ENCODE measurements around the gene ADAMTS2.

ADAMTS2 gene

GRCh38 chr5:179153341-179153901, 191.8 kb downstream of the ADAMTS2 start:
- no peak for DNase-seq

- no peak for DNase-seq
Observed at GRCh38 chr5:179152941-179153340, 192.3 kb downstream of the ADAMTS2 start.

GRCh38 chr5:179152144-179152895, 192.9 kb downstream of the ADAMTS2 start:
- DNase-seq: no peak

GRCh38 chr5:179151286-179152118, 193.8 kb downstream of the ADAMTS2 start:
- no peak for DNase-seq

GRCh38 chr5:179150011-179150410, 195.2 kb downstream of the ADAMTS2 start:
- DNase-seq: no peak

GRCh38 chr5:179149278-179149677, 196.0 kb downstream of the ADAMTS2 start:
- DNase-seq: no peak

- no peak for DNase-seq
Observed at GRCh38 chr5:179148703-179149170, 196.5 kb downstream of the ADAMTS2 start.

- DNase-seq: no peak
Observed at GRCh38 chr5:179147991-179148702, 197.1 kb downstream of the ADAMTS2 start.

GRCh38 chr5:179146277-179146676, 199.0 kb downstream of the ADAMTS2 start:
- DNase-seq: peak; percentile 80

- DNase-seq: no peak
Observed at GRCh38 chr5:179143446-179143845, 201.8 kb downstream of the ADAMTS2 start.

GRCh38 chr5:179142434-179143198, 202.6 kb downstream of the ADAMTS2 start:
- DNase-seq: peak; percentile 51

GRCh38 chr5:179141867-179142266, 203.4 kb downstream of the ADAMTS2 start:
- no peak for DNase-seq

- no peak for DNase-seq
Observed at GRCh38 chr5:179140293-179140692, 205.0 kb downstream of the ADAMTS2 start.

GRCh38 chr5:179139936-179140235, 205.4 kb downstream of the ADAMTS2 start:
- no peak for DNase-seq

GRCh38 chr5:179139111-179139935, 205.9 kb downstream of the ADAMTS2 start:
- DNase-seq: no peak

GRCh38 chr5:179138568-179138925, 206.7 kb downstream of the ADAMTS2 start:
- DNase-seq: no peak

GRCh38 chr5:179137643-179138567, 207.4 kb downstream of the ADAMTS2 start:
- no peak for DNase-seq

- DNase-seq: no peak
Observed at GRCh38 chr5:179137016-179137642, 208.1 kb downstream of the ADAMTS2 start.

- no peak for DNase-seq
Observed at GRCh38 chr5:179135441-179136215, 209.6 kb downstream of the ADAMTS2 start.
